Kidney epithelial cell (primary cell): ENCODE results near the gene SHANK3. TPM values are rescaled to one million over a fixed set of nuclear protein-coding genes. Genes with fewer than 3 reads are reported as not detected.

Experiments
- DNase-seq: peaks from one replicate; pipeline ENCODE4 v3.0.0-alpha.2; 2010; ENCODE audit warnings: low read depth
- H3K27me3 ChIP-seq: 2 replicates; pipeline ENCODE4 v1.6.0; 2011; ENCODE audit warnings: low read length; ENCODE audit not compliant: control insufficient read depth, insufficient read depth
- H3K36me3 ChIP-seq: 2 replicates; pipeline ENCODE4 v1.5.1; 2011; ENCODE audit warnings: low read length; ENCODE audit not compliant: control insufficient read depth, insufficient read depth
- H3K4me3 ChIP-seq: 2 replicates; pipeline ENCODE4 v1.5.1; 2011; ENCODE audit warnings: low read depth, mild to moderate bottlenecking, control low read depth, low read length
- total RNA-seq: library from RNA; depleted of rRNA; stranded (reverse); fragments of >200 nt; gene quantifications from 2 replicates; pipeline ENCODE4 v1.2.3, GENCODE V29; 2015
- TF ChIP-seq, protein P1 (sequence below): IDR thresholded peaks from 2 replicates; pipeline ENCODE4 v1.5.1; 2011; ENCODE audit warnings: mild to moderate bottlenecking, moderate library complexity, low read length, control low read depth, inconsistent platforms; ENCODE audit not compliant: insufficient read depth, poor library complexity, severe bottlenecking

The SHANK3 gene
- total RNA-seq, 1 donor from 2014 or later = 3.8 TPM

DNA sequence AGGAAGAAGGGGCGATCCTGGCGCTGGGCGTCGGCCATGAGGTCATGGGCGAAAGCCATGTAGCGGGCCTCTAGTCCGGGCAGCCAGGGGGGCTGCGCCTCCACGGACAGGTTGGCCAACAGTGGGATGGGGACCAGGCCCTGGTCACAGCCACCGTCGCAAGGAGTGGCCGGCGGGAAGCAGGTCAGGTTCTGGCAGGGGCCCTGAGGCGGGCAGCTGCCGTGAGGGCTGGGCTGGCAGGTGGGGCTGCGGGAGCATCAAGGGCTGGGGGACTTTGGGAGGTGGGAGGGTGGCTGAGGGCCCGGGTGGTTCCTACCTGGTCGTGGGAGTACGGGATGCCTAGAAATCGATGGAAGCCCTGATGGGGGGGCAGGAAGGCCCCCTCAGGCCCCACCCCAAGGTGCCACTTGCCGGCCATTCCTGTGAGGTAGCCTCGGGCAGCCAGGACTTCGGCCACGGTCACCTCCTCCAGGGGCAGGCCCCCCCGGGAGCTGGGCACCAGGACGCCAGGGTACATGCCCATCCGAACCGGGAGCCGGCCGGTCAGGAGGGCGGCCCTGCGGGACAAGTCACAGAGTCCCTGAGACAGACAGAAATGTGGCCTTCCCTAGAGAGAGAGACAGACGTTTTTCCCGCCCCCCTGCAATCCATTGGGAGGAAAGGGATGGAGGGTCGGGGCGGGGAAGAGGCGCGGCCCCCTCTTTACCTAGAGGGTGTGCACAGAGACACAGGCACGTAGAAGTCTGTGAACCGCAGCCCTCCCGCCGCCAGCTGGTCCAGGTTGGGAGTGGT is 45.6 kb upstream of the SHANK3 start:
- TF ChIP-seq, protein P1, sequence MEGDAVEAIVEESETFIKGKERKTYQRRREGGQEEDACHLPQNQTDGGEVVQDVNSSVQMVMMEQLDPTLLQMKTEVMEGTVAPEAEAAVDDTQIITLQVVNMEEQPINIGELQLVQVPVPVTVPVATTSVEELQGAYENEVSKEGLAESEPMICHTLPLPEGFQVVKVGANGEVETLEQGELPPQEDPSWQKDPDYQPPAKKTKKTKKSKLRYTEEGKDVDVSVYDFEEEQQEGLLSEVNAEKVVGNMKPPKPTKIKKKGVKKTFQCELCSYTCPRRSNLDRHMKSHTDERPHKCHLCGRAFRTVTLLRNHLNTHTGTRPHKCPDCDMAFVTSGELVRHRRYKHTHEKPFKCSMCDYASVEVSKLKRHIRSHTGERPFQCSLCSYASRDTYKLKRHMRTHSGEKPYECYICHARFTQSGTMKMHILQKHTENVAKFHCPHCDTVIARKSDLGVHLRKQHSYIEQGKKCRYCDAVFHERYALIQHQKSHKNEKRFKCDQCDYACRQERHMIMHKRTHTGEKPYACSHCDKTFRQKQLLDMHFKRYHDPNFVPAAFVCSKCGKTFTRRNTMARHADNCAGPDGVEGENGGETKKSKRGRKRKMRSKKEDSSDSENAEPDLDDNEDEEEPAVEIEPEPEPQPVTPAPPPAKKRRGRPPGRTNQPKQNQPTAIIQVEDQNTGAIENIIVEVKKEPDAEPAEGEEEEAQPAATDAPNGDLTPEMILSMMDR = no peak
- DNase-seq = no peak
- Histone ChIP-seq H3K27me3 (no peaks in the 10 kb centered on the region), H3K4me3 (peak overlapping the region; percentile 90), H3K36me3 (no peaks in the 10 kb centered on the region)

- Histone ChIP-seq H3K36me3 (no peaks in the 10 kb centered on the region), H3K4me3 (peak within 1 kb of the TSS; percentile 90), H3K27me3 (no peaks in the 10 kb centered on the region)
- TF ChIP-seq, protein P1 = peak; percentile 54
- DNase-seq = peak; percentile 25
These were observed 44.7 kb upstream of the SHANK3 start, which contains the start of gene ARSA for GRCh38 chr22:50627642-50628542. Gene ARSA, minus strand, starts transcription at chr22:50628152. Its CDS starts 373 bp downstream, at chr22:50627779.

GRCh38 chr22:50628543-50629134 is 44.0 kb upstream of the SHANK3 start:
- TF ChIP-seq, protein P1 = no peak
- no peak for DNase-seq
- Histone ChIP-seq H3K36me3 (no peaks in the 10 kb centered on the region), H3K27me3 (peaks cover 2% of the 10 kb centered on the region), H3K4me3 (peak overlapping the region; percentile 90)

DNA sequence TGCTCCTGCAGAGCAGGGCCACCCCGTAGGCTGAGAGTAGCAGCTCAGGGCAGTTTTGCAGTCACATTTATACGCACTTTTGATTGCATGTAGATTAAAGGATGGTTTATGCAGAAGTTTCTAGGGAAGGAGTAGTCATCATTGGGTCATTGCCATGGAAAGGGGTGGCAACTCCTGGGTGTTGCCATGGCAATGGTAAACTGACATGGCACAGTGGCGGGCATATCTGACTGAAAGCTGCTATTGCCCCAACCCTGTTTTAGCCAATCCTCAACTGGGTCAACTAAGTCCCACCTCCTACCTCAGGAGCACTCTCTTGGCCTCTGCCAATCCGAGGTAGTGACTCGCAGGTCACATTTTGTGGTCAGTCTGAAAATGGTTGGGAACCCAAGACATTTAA is 42.2 kb upstream of the SHANK3 start:
- Histone ChIP-seq H3K36me3 (no peaks in the 10 kb centered on the region), H3K4me3 (no peak overlapping the region), H3K27me3 (peaks cover 2% of the 10 kb centered on the region)
- TF ChIP-seq, protein P1 = no peak
- DNase-seq = no peak

- H3K36me3 ChIP-seq = no peaks in the 10 kb centered on the region
These were observed 39.5 kb upstream of the SHANK3 start for GRCh38 chr22:50633086-50633485.

More at GRCh38 chr22:50633086-50633485, 39.5 kb upstream of the SHANK3 start:
- H3K4me3 ChIP-seq = no peak overlapping the region
- no peak for DNase-seq
- TF ChIP-seq, protein P1 = no peak
- H3K27me3 ChIP-seq = peaks cover 2% of the 10 kb centered on the region
